Caco-2 (cell line): ENCODE data around the gene PPP1R37. TPM values are rescaled to one million over a fixed set of nuclear protein-coding genes. Genes with fewer than 3 reads are reported as not detected.

Experiments
- BruUV-seq: library from RNA; stranded (reverse); fragments of 400-500 nt; replicated peaks from 2 replicates; lab custom pipeline; 2021; lab: Mats Ljungman, UMichigan
- CTCF ChIA-PET: fragments of 300-600 bp; sonication (Branson Sonifier 250); formaldehyde crosslinking; loops from one replicate; lab custom pipeline; 2022; ENCODE audit warnings: antibody characterized with exemption; lab: Charles Lee
- POLR2A ChIA-PET: fragments of 300-600 bp; sonication (Branson Sonifier 250); formaldehyde crosslinking; loops from one replicate; lab custom pipeline; 2022; ENCODE audit warnings: antibody characterized with exemption; lab: Charles Lee
- DNase-seq, 2 experiments: peaks; one replicate each; pipeline versions ENCODE4 v3.0.0 to v3.0.0-alpha.2; 2020 to 2022
- H3K27me3 ChIP-seq: replicated peaks from 2 replicates; pipeline ENCODE4 v1.6.0; 2011; ENCODE audit warnings: low read length; ENCODE audit not compliant: control insufficient read depth, insufficient read depth
- H3K36me3 ChIP-seq: 2 replicates; pipeline ENCODE4 v1.5.1; 2011; ENCODE audit warnings: low read length; ENCODE audit not compliant: control insufficient read depth, insufficient read depth
- H3K4me1 ChIP-seq: fragments of 250-450 bp; sonication (Bioruptor Pico); 2 replicates; pipeline ENCODE4 v1.5.1; 2020; ENCODE audit warnings: mild to moderate bottlenecking
- H3K4me3 ChIP-seq: 2 replicates; pipeline ENCODE4 v1.5.1; 2011; ENCODE audit warnings: low read depth, mild to moderate bottlenecking, control low read depth, low read length
- H3K9me3 ChIP-seq: fragments of 250-450 bp; sonication (Bioruptor Pico); 2 replicates; pipeline ENCODE4 v1.5.1; 2020; ENCODE audit warnings: mild to moderate bottlenecking, moderate library complexity
- H3K27ac Mint-ChIP-seq: one replicate; pipeline ENCODE4 v1.8.0; 2022; ENCODE audit warnings: mixed read lengths; ENCODE audit not compliant: unreplicated experiment
- H3K27me3 Mint-ChIP-seq: one replicate; pipeline ENCODE4 v1.8.0; 2022; ENCODE audit warnings: mixed read lengths; ENCODE audit not compliant: insufficient read depth, unreplicated experiment
- H3K36me3 Mint-ChIP-seq: one replicate; pipeline ENCODE4 v1.8.0; 2022; ENCODE audit warnings: mild to moderate bottlenecking, mixed read lengths; ENCODE audit not compliant: insufficient read depth, unreplicated experiment
- H3K4me1 Mint-ChIP-seq: one replicate; pipeline ENCODE4 v1.8.0; 2022; ENCODE audit warnings: low read depth, mixed read lengths; ENCODE audit not compliant: unreplicated experiment
- H3K4me3 Mint-ChIP-seq: one replicate; pipeline ENCODE4 v1.8.0; 2022; ENCODE audit warnings: mild to moderate bottlenecking, moderate library complexity, mixed read lengths; ENCODE audit not compliant: unreplicated experiment
- H3K9me3 Mint-ChIP-seq: one replicate; pipeline ENCODE4 v1.8.0; 2022; ENCODE audit warnings: mixed read lengths; ENCODE audit not compliant: unreplicated experiment
- intact Hi-C: fragments of 100-400 bp; cut with micrococcal nuclease; formaldehyde crosslinking; loops from one replicate; pipeline ENCODE4 v1.10.0; 2022; ENCODE audit not compliant: unreplicated experiment
- total RNA-seq: library from RNA; stranded (reverse); gene quantifications from 2 replicates; pipeline ENCODE4 v1.2.3, GENCODE V29; 2022
- TF ChIP-seq, protein P1 (sequence below), 2 experiments: fragments of 200-600 bp in 1 of 2; IDR thresholded peaks; 1 replicate in 1 of 2; 2 replicates in 1 of 2; pipeline versions ENCODE4 v1.5.1 to v1.8.0; 2011 to 2022; ENCODE audit warnings: antibody characterized with exemption in 1 of 2, control low read depth in 1 of 2, inconsistent platforms in 1 of 2, low read depth in 1 of 2, low read length in 1 of 2, mild to moderate bottlenecking in 1 of 2, moderate library complexity in 1 of 2; ENCODE audit not compliant: insufficient read depth in 1 of 2, severe bottlenecking in 1 of 2, unreplicated experiment in 1 of 2

The PPP1R37 gene
- total RNA-seq, 1 experiment from 2014 or later: 42.1 TPM

DNA sequence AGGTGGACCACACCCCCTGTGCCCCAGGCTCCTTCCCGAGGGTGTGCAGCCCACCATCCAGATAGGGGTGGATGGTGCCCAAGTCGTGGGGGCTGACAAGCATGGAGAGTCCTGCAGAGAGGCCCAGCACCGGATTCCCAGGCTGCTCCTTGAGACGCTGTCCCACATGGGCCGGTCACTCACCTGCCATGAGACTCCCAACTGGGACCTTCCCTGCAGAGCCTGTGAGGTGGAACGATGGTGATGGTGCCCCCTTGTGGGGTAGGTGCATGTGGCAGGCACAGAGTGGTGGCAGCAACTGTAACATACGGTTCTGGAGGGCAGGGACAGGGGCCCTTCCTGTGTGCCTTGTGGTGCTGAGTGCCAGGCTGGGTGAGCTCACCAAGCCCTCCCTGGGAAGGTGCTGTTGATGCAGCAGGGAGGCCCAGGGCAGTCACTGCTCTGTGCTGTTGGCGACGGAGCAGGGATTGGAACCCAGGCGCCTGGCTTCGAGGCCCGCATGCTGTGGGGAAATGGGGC is 33.1 kb downstream of the PPP1R37 start:
- BruUV-seq: no TSS peak
- ChIA-PET CTCF (interaction anchor here (0.6 to 1.0 kb wide), 2 partner anchors 23 to 95 kb away, joined by 4 to 5 read pairs; no protein-coding TSS in a partner anchor), POLR2A (no interaction called here)
- TF ChIP-seq, protein P1, sequence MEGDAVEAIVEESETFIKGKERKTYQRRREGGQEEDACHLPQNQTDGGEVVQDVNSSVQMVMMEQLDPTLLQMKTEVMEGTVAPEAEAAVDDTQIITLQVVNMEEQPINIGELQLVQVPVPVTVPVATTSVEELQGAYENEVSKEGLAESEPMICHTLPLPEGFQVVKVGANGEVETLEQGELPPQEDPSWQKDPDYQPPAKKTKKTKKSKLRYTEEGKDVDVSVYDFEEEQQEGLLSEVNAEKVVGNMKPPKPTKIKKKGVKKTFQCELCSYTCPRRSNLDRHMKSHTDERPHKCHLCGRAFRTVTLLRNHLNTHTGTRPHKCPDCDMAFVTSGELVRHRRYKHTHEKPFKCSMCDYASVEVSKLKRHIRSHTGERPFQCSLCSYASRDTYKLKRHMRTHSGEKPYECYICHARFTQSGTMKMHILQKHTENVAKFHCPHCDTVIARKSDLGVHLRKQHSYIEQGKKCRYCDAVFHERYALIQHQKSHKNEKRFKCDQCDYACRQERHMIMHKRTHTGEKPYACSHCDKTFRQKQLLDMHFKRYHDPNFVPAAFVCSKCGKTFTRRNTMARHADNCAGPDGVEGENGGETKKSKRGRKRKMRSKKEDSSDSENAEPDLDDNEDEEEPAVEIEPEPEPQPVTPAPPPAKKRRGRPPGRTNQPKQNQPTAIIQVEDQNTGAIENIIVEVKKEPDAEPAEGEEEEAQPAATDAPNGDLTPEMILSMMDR (IDR thresholded peaks at IDR 0.05; ENCODE audit: insufficient read depth in 1 of 2, low read depth in 1 of 2, low read length in 1 of 2, severe bottlenecking in 1 of 2, unreplicated experiment in 1 of 2): peak; percentile 65 to 82
- H3K9me3 Mint-ChIP-seq: no peaks in the 10 kb centered on the region
- H3K4me3 Mint-ChIP-seq: no peak overlapping the region
- peaks cover 24% of the 10 kb centered on the region for H3K36me3 Mint-ChIP-seq
- Histone ChIP-seq H3K4me1 (peaks cover 12% of the 10 kb centered on the region), H3K36me3 (no peaks in the 10 kb centered on the region), H3K27me3 (no peaks in the 10 kb centered on the region), H3K9me3 (no peaks in the 10 kb centered on the region), H3K4me3 (no peak overlapping the region)
- peak; percentile 76 to 84 for DNase-seq
- H3K4me1 Mint-ChIP-seq: peaks cover 30% of the 10 kb centered on the region
- H3K27ac Mint-ChIP-seq: peak overlapping the region; percentile 17
- intact Hi-C loops: loop anchor here (1.0 to 5.0 kb wide), 3 partner anchors 15 to 109 kb away; partner anchors contain the start of gene PPP1R37
- no peaks in the 10 kb centered on the region for H3K27me3 Mint-ChIP-seq

DNA sequence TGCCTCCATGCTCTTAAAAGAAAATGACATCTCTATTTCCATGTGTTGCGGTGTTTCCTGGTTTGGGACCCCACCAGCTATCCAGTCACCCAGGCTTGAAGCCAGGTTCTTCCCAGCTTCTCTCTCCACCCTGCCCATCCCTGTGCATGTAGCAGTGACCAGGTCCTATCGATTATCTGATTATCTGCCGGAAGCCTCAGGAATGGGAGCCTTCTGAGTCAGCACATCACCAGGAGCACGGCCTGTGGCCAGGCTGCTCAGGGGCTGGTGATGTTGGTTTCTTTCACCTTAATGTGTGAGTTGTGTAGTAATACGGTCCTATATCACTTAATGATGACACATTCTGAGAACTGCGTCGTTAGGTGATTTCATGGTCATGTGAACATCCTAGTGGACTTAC is 33.7 kb downstream of the PPP1R37 start:
- no peak overlapping the region for H3K27ac Mint-ChIP-seq
- peaks cover 20% of the 10 kb centered on the region for H3K36me3 Mint-ChIP-seq
- ChIA-PET CTCF (interaction anchor here (1.0 kb wide), 1 partner anchor 23 kb away, joined by 5 read pairs; no protein-coding TSS in a partner anchor), POLR2A (no interaction called here)
- BruUV-seq: no TSS peak
- H3K27me3 Mint-ChIP-seq: no peaks in the 10 kb centered on the region
- Histone ChIP-seq H3K9me3 (no peaks in the 10 kb centered on the region), H3K4me1 (peaks cover 12% of the 10 kb centered on the region), H3K4me3 (no peak overlapping the region), H3K36me3 (no peaks in the 10 kb centered on the region), H3K27me3 (no peaks in the 10 kb centered on the region)
- no peak for DNase-seq
- no peaks in the 10 kb centered on the region for H3K9me3 Mint-ChIP-seq
- H3K4me3 Mint-ChIP-seq: no peak overlapping the region
- intact Hi-C loops: loop anchor here (1.0 to 5.0 kb wide), 2 partner anchors 34 to 109 kb away; partner anchors contain the start of gene PPP1R37
- H3K4me1 Mint-ChIP-seq: peaks cover 24% of the 10 kb centered on the region
- TF ChIP-seq, protein P1 (IDR thresholded peaks at IDR 0.05; ENCODE audit: insufficient read depth in 1 of 2, low read depth in 1 of 2, low read length in 1 of 2, severe bottlenecking in 1 of 2, unreplicated experiment in 1 of 2): no peak

DNA sequence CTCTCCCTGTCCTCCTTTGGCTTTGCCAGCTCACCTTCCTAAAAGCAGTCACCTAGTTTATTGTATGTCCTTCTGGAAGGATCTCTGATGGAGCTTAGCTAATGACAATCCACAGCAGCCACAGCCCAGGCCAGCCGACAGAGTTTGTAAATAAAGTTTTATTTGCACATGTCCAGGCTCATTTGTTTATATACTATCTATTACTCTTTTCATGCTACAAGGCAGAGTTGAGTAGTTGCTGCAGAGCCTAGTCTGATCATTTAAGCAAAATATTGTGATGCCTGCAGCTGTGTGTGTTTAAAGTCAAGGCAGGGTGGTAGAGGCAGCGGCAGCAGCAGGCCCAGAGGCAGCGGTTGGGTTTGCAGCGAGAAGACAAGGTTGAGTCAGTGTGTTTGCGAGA is 35.2 kb downstream of the PPP1R37 start:
- no peak for DNase-seq
- Histone ChIP-seq H3K27me3 (no peaks in the 10 kb centered on the region), H3K36me3 (no peaks in the 10 kb centered on the region), H3K4me3 (no peak overlapping the region), H3K4me1 (peaks cover 4% of the 10 kb centered on the region), H3K9me3 (no peaks in the 10 kb centered on the region)
- peaks cover 16% of the 10 kb centered on the region for H3K36me3 Mint-ChIP-seq
- intact Hi-C loops: loop anchor here (5.0 kb wide), 1 partner anchor 36 kb away; the partner anchor contains the start of gene PPP1R37
- BruUV-seq: no TSS peak
- no peak overlapping the region for H3K4me3 Mint-ChIP-seq
- ChIA-PET POLR2A (no interaction called here), CTCF (no interaction called here)
- H3K27ac Mint-ChIP-seq: no peak overlapping the region
- no peaks in the 10 kb centered on the region for H3K27me3 Mint-ChIP-seq
- peaks cover 10% of the 10 kb centered on the region for H3K4me1 Mint-ChIP-seq
- H3K9me3 Mint-ChIP-seq: no peaks in the 10 kb centered on the region
- TF ChIP-seq, protein P1 (IDR thresholded peaks at IDR 0.05; ENCODE audit: insufficient read depth in 1 of 2, low read depth in 1 of 2, low read length in 1 of 2, severe bottlenecking in 1 of 2, unreplicated experiment in 1 of 2): no peak
